ENCODE measurements around the gene PCP4.

Gene PCP4

GRCh38 chr21:39918558-39918957, 51.3 kb downstream of the PCP4 start:
- no peak for DNase-seq (ENCODE audit: low read depth in 4 of 4, low spot score in 1 of 4)

GRCh38 chr21:39923476-39923875, 56.2 kb downstream of the PCP4 start:
- no peak for DNase-seq (ENCODE audit: low read depth in 4 of 4, low spot score in 1 of 4)

- DNase-seq (ENCODE audit: low read depth in 4 of 4, low spot score in 1 of 4), result no peak
Observed at GRCh38 chr21:39924577-39925308, 57.5 kb downstream of the PCP4 start.

DNA sequence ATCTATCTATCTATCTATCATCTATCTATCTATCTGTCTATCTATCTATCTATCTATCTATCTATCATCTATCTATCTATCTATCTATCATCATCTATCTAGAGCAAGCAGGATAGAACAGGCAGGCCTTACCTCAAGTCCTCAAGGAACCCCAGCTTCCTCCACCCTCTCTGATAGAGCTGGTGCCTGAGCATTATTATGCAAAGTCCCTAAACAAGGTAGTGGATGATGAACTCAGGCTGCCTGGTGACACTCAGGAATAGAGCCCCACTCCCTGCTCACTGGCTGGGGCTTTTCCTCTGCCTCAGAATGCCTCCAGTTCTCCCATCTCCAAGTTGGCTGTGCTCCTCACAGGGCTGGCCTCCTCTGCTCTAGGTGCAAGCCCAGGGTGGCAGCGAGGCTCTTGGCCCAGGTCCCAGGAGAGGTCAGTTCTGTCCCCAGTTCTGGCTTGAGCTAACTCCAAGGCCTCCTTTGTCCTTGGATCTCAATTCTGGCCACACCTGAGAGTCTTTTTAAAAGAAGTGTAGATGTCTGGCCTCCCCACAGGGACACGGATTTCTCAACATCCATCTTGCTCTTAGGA, 60.2 kb downstream of the PCP4 start:
- no peak for DNase-seq (ENCODE audit: low read depth in 4 of 4, low spot score in 1 of 4)

DNA sequence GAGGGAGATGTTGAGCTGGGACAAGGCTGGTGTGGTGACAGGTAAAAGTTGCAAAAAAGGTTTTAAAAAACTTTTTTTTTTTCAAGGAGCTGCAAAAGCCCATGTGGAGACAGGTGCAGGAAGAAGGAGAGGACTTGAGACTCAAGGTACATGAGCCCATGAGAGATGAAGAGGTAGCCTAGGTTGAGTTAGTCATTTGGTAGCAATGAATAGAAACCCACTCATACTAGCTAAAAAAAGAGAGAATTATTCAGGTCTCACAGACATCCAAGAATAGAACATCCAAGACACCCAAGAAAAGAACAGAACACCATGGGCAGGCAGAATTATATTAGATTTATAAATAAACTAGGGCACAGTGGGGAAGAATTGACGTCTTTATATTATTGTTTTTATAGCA, 65.1 kb downstream of the PCP4 start:
- DNase-seq (ENCODE audit: low read depth in 4 of 4, low spot score in 1 of 4), result no peak

GRCh38 chr21:39934895-39935294, 67.7 kb downstream of the PCP4 start:
- DNase-seq (ENCODE audit: low read depth in 4 of 4, low spot score in 1 of 4), result no peak

DNA sequence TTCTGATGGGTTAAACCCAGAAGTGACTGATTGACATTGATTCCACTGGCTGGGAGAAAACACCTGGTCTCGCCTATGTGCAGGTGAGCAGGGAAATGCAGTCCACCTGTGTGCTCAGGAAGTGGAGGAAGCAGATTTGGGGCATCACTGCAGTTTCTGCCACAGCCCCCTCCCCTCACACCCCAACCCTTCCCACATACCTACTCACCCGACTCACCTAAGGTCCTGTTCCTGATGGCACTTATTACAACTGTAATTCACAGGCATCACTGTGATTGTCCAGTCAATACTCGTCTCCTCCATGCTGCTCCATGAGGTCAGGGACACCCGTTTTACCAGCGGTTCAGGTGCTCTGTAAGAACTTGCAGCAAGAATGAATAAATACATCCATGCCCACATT, 68.5 kb downstream of the PCP4 start:
- no peak for DNase-seq (ENCODE audit: low read depth in 4 of 4, low spot score in 1 of 4)

DNA sequence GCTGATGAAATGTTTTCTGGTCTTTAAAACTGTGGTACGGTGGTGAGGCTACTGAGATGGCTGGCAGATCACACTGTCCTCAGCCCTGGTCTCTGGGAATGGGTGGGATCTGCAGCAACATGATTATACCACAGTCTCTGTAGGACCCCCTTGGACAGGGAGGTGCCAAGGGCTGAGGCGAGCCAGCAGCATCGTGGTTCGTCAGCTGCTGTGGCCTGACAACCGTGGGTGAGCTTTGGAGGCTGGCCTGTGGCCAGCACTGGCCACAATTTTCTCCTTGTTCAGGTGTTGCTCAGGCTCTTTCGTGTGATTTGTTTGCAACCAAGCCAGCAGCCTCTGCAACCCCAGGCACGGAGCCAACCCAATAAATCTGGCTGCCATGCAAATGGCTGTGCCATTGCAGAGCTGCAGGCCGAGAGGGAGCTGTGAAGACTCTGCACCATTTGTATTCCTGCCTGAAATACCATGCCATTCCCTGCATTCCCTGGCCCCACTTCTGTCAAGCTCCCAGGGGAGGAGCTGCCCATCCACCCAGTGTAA, 70.9 kb downstream of the PCP4 start:
- no peak for DNase-seq (ENCODE audit: low read depth in 4 of 4, low spot score in 1 of 4)

GRCh38 chr21:39946199-39946598, 79.0 kb downstream of the PCP4 start:
- no peak for DNase-seq (ENCODE audit: low read depth in 4 of 4, low spot score in 1 of 4)

GRCh38 chr21:39947031-39947430, 79.8 kb downstream of the PCP4 start:
- DNase-seq (ENCODE audit: low read depth in 4 of 4, low spot score in 1 of 4), result no peak

DNA sequence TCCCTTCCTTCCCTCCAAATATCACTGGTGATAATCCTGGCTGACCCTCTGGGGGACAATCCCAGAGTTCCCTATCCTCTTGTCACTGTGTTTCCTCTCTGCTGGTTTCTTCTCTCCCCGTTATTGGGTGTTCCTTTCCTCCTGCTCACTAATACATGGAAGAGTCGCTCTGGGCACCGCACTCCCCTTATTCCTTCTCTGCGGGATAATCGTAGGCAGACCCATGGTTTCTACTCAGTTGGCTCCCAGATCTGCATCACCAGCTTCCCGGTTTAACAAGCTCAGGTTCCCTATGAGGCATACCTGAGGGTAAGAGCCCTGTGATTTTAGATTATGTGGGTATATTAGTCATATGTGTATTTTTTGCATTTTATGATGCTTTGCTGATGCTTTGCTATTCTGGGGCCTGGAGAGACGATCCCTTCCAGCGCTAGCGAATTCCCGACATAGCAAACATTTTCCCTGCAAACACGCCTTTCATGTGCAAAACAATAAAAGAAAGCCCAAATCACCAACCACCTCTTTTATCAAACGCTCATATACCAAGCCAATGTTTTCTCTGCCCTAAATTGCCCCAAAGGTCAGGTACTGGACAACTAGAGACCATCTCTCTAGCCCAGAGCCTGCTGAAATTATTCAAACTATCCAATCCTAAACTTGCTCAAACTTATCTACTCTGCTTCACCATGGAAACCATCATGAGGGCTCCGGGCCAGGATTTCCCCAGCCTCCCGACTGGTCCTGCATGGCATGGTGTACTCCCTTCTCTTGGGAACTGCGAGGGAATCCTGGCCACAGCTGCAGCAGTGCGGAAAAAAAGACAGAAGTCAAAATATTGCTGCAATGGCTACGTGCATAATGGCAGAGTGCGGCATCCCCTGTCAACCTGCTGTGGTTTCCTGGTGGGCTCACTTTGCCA, 84.2 kb downstream of the PCP4 start:
- DNase-seq (ENCODE audit: low read depth in 4 of 4, low spot score in 1 of 4), result no peak

DNA sequence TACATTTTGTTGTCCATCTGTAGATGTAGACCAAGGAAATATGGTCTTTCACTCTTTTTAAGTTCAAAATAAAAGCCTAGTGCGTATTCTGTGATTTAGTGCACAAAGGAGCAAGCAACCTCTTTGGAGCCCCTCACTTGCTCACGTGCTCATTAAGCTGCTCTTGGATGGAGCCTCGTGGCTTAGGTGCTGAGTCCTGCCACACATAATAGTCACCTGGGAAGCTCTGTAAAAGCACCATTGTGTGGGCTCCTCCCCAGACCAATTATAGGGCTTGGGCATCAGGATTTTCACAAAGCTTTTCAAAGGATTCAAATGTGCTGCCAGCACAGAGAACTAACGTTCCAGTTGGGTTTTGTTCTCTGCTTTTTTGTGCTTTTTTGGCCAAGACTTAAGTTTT, 85.0 kb downstream of the PCP4 start:
- DNase-seq (ENCODE audit: low read depth in 4 of 4, low spot score in 1 of 4), result no peak

DNA sequence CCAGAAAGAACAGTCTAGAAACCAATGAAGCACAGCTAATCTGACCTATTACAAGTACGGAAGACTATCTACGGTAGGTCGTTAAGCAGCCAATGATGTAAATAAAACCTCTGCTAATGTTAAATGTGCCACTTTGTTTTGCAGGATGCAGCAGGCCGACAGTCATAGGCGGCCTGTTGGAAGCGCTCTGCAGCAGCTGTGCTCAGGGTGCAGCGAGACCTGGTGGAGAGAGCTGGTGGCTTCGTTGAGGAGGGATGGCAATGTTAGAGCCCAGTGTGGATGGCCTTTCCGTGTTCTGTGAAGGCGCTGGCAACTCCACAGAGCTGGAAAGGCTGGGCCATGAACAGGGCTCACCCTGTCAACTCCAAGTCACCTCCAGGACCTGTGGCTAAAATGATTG, 87.3 kb downstream of the PCP4 start:
- no peak for DNase-seq (ENCODE audit: low read depth in 4 of 4, low spot score in 1 of 4)

DNA sequence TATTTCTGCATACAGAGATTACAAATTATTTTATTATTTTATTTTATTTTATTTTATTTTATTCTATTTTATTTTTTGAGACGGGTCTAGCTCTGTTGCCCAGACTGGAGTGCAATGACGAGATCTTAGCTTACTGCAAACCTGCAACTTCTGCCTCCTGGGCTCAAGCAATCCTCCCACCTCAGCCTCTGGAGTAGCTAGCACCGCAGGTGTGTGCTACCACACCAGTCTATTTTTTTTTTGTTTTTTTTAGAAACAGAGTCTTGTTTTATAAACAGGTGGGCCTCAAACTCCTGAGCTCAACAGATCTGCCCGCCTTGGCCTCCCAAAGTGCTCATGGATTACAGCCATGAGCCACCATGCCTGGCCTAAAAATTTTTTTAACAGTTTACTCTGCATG, 88.1 kb downstream of the PCP4 start:
- no peak for DNase-seq (ENCODE audit: low read depth in 4 of 4, low spot score in 1 of 4)

- DNase-seq (ENCODE audit: low read depth in 4 of 4, low spot score in 1 of 4), result no peak
Observed at GRCh38 chr21:39956586-39956985, 89.3 kb downstream of the PCP4 start.

DNA sequence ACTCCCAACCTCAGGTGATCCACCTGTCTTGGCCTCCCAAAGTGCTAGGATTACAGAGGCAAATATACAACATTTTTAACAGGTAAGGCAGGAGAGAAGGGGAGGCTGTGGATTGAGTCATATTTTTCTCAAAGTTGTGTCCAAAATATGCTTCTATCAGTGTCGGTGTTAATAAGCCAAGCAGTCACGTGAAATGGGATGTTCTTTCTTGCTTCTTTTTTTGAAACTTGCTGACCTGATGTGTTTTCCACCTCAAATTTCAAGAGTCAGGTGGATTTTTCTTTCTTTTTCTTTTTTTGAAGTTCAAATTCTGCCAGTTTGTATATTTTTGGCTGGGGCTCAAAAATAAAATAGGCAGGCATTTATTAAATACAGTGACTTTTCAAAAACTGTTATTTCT, 91.5 kb downstream of the PCP4 start:
- DNase-seq (ENCODE audit: low read depth in 4 of 4, low spot score in 1 of 4), result no peak

GRCh38 chr21:39961251-39961650, 94.0 kb downstream of the PCP4 start:
- DNase-seq (ENCODE audit: low read depth in 4 of 4, low spot score in 1 of 4), result no peak

DNA sequence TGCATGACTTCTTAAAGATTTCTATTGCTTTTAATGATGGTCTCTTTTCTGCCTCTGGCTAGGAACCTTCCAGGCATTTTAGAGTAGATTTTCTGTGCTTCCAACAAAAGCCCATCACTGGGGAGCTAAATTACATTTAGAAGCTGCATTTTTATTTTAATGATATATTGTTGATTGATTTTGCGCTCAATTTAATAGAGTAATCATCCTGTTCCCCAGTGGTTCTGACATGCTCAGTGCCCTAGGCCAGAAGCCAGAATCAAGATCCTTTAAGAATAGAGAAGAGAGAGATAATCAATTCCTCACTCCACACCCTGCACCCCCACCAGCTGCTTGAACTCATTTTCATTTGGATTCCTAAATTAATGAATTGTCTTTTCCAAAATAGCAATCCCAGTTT, 97.8 kb downstream of the PCP4 start:
- DNase-seq (ENCODE audit: low read depth in 4 of 4, low spot score in 1 of 4), result no peak

- no peak for DNase-seq (ENCODE audit: low read depth in 4 of 4, low spot score in 1 of 4)
Observed at GRCh38 chr21:39966786-39967185, 99.5 kb downstream of the PCP4 start.

GRCh38 chr21:39968010-39968409, 100.8 kb downstream of the PCP4 start:
- DNase-seq (ENCODE audit: low read depth in 4 of 4, low spot score in 1 of 4), result no peak

- no peak for DNase-seq (ENCODE audit: low read depth in 4 of 4, low spot score in 1 of 4)
Observed at GRCh38 chr21:39969691-39970364, 102.6 kb downstream of the PCP4 start.

Measured in stimulated activated CD4-positive, alpha-beta T cell treated with anti-CD3 and anti-CD28 coated beads, Interleukin-1b, Interleukin-23, amount 100 ng/mL, for 24 hours (primary cell).